ENCODE data around the gene PAPPA.
A peak's percentile ranks its signal among the peaks of the same experiment; 100 is the strongest.

Gene PAPPA, protein sequence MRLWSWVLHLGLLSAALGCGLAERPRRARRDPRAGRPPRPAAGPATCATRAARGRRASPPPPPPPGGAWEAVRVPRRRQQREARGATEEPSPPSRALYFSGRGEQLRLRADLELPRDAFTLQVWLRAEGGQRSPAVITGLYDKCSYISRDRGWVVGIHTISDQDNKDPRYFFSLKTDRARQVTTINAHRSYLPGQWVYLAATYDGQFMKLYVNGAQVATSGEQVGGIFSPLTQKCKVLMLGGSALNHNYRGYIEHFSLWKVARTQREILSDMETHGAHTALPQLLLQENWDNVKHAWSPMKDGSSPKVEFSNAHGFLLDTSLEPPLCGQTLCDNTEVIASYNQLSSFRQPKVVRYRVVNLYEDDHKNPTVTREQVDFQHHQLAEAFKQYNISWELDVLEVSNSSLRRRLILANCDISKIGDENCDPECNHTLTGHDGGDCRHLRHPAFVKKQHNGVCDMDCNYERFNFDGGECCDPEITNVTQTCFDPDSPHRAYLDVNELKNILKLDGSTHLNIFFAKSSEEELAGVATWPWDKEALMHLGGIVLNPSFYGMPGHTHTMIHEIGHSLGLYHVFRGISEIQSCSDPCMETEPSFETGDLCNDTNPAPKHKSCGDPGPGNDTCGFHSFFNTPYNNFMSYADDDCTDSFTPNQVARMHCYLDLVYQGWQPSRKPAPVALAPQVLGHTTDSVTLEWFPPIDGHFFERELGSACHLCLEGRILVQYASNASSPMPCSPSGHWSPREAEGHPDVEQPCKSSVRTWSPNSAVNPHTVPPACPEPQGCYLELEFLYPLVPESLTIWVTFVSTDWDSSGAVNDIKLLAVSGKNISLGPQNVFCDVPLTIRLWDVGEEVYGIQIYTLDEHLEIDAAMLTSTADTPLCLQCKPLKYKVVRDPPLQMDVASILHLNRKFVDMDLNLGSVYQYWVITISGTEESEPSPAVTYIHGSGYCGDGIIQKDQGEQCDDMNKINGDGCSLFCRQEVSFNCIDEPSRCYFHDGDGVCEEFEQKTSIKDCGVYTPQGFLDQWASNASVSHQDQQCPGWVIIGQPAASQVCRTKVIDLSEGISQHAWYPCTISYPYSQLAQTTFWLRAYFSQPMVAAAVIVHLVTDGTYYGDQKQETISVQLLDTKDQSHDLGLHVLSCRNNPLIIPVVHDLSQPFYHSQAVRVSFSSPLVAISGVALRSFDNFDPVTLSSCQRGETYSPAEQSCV (N-terminal part only)

DNA sequence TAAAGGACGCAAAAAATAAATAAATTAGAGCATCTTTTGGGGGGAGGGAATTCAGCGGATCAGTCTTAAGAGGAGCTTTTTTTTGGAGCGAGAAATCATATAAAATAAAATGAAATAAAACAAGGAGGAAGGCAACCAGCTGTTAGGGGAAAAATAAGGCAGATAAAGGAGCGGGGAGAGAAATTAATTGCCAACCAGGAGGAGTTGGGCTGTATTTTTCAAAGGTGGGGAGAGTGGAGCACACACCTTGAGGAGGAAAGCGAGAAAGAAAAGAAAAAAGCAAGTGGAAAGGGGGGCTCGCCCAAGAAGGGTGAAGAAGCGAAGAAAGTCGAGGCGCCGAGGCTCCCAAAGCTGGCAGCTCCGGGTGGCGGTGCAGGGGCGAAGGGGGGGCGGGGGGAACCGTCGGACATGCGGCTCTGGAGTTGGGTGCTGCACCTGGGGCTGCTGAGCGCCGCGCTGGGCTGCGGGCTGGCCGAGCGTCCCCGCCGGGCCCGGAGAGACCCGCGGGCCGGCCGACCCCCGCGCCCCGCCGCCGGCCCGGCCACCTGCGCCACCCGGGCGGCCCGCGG is at the start of gene PAPPA:
Gene PAPPA, plus strand, starts transcription at position 27 of the 569 bp plus-strand sequence. Its CDS starts 382 bp downstream, at position 409.
- H3K4me3 ChIP-seq (ENCODE audit: low read depth, low read length): peak within 1 kb of the TSS; percentile 89
- TF ChIP-seq, protein P1, sequence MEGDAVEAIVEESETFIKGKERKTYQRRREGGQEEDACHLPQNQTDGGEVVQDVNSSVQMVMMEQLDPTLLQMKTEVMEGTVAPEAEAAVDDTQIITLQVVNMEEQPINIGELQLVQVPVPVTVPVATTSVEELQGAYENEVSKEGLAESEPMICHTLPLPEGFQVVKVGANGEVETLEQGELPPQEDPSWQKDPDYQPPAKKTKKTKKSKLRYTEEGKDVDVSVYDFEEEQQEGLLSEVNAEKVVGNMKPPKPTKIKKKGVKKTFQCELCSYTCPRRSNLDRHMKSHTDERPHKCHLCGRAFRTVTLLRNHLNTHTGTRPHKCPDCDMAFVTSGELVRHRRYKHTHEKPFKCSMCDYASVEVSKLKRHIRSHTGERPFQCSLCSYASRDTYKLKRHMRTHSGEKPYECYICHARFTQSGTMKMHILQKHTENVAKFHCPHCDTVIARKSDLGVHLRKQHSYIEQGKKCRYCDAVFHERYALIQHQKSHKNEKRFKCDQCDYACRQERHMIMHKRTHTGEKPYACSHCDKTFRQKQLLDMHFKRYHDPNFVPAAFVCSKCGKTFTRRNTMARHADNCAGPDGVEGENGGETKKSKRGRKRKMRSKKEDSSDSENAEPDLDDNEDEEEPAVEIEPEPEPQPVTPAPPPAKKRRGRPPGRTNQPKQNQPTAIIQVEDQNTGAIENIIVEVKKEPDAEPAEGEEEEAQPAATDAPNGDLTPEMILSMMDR (conservative IDR thresholded peaks at IDR 0.05; ENCODE audit: low read depth, low read length): no peak
- no peak for DNase-seq (ENCODE audit: low read depth)

DNA sequence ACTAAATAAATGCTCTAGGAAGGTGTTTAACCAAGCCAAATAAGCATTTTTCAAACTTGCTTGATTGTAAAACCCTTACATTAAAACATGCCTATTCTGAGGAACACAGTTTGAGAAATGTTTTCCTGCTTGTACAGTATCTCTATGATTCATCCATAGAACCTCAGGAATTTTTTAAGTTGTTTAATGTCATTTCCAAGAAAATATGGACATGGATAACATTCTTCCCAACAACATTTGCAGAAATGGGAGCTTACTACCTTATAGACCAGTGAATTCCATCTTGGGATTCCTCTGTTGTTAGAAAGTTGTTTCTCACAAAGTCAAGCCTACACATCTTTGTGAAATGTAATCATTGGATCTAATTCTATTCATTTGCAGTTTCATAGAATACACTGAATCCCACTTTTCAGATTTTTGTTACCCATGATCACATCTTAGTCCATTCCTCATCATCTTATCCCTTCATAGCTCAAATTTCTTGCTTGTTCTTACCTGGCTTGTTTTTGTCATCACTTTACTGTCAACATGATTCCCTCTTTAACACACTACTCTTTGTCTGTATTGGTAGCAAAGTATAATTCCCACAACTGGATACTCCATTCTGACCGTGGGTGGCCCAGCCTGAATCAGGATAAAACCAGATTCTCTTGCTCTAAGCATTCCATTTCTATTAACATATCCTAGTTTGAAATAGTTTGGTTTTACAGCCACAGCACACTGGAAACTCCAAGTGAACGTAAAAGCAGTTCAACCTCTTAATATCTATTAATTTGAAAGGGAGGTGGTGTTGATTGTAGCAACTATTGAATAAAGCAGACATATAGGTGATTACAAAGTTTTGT is 49.4 kb upstream of the PAPPA start:
- TF ChIP-seq, protein P1 (conservative IDR thresholded peaks at IDR 0.05; ENCODE audit: low read depth, low read length): no peak
- no peak overlapping the region for H3K4me3 ChIP-seq (ENCODE audit: low read depth, low read length)
- DNase-seq (ENCODE audit: low read depth): peak; percentile 41

DNA sequence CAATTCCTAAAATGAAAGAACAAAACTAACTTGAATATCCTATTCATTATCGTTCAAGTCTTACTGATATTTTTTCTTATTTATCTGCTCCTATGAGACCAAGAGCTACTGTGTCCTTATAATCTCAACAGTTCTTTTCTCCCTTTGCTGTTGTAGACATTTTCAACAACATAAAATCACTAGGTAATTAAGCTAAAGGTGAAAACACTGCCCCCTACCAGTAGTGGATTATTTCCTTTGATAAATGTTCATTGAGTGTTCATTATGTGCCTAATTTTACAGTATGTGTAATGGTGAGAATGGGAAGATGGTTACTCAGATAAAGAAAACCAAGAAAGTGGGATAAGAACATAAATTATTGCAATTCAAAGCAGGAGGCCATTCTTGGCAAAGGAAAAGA is 41.4 kb upstream of the PAPPA start:
- TF ChIP-seq, protein P1 (conservative IDR thresholded peaks at IDR 0.05; ENCODE audit: low read depth, low read length): peak; percentile 59
- peak; percentile 73 for DNase-seq (ENCODE audit: low read depth)
- no peak overlapping the region for H3K4me3 ChIP-seq (ENCODE audit: low read depth, low read length)

DNA sequence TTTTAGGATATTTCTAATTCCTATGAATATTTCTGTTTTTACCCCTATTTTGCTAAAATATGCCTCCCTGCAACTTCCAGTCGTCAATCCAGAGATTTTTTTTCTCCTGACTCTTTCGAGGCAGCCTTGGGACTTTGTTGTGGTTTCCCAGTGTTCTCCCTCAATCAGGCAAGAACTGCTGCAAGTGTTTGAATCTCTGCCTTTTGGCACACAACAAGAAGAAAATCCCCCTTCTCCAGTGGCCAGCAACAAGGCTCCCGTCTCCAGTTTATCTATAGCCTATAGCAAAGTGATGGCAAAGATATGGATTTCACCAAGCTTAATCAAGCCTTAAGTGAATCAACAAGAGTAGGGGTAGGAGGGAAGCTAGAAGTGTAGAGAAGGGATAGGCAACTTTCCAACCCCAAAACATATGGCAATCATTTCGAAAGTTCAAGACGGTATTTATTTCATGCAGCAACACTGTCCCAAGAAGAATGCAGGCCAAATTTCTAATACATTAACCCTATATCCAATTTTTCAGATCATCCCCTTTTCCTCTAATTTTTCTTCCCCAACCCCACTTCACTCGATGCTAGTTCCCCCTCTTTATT is 37.7 kb upstream of the PAPPA start:
- TF ChIP-seq, protein P1 (conservative IDR thresholded peaks at IDR 0.05; ENCODE audit: low read depth, low read length): no peak
- no peak overlapping the region for H3K4me3 ChIP-seq (ENCODE audit: low read depth, low read length)
- DNase-seq (ENCODE audit: low read depth): peak; percentile 58

DNA sequence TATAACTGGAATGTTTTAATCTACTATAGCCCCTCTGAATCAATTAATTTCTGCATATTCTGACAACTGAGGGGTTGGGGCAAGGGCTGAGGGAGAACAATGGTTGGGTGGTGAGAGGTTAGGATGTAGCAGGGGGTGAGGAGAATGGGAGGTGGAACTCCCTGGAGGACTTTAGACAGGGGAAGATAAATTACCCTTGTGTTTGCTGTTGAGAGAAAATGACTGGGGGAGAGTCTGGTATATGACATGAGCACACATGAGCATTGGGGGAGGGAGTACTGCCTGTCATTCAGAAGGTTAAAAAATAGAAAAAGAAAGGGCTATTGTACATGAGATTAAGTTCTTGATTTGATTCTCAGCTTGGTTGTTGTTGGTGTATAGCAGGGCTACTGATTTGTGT is 37.2 kb upstream of the PAPPA start:
- no peak overlapping the region for H3K4me3 ChIP-seq (ENCODE audit: low read depth, low read length)
- DNase-seq (ENCODE audit: low read depth): no peak
- TF ChIP-seq, protein P1 (conservative IDR thresholded peaks at IDR 0.05; ENCODE audit: low read depth, low read length): no peak

All from choroid plexus epithelial cell (primary cell).